AG04450 (cell line): ENCODE measurements around the gene LAPTM4A. TPM values are rescaled to one million over a fixed set of nuclear protein-coding genes. Genes with fewer than 3 reads are reported as not detected.

Experiments
- CTCF ChIA-PET: fragments of 300-600, 350-600 bp; formaldehyde crosslinking; extraction: SDS; loops from one replicate; lab custom pipeline; 2022; ENCODE audit warnings: antibody characterized with exemption, inconsistent platforms; lab: Charles Lee
- POLR2A ChIA-PET: fragments of 350-600 bp; formaldehyde crosslinking; extraction: SDS; loops from one replicate; lab custom pipeline; 2021; ENCODE audit warnings: antibody characterized with exemption, inconsistent platforms; lab: Yijun Ruan, JAX
- DNase-seq: peaks from one replicate; pipeline ENCODE4 v3.0.0-alpha.2; 2011; ENCODE audit warnings: low read depth, low spot score
- H3K27ac ChIP-seq: one replicate; pipeline ENCODE4 v1.5.1; 2012; ENCODE audit warnings: low read depth, low read length, control low read depth
- H3K27me3 ChIP-seq: one replicate; pipeline ENCODE4 v1.6.0; 2012; ENCODE audit warnings: low read length; ENCODE audit not compliant: control insufficient read depth, insufficient read depth
- H3K4me3 ChIP-seq: 2 replicates; pipeline ENCODE4 v1.5.1; 2011; ENCODE audit warnings: mild to moderate bottlenecking, low read depth, low read length, control low read depth
- H3K9me3 ChIP-seq: 2 replicates; pipeline ENCODE4 v1.5.1; 2012; ENCODE audit warnings: low read length; ENCODE audit not compliant: control insufficient read depth, insufficient read depth
- polyA plus RNA-seq: library from polyadenylated mRNA; depleted of rRNA; stranded (reverse); fragments of >200 nt; gene quantifications from 2 replicates; pipeline ENCODE4 v1.2.3, GENCODE V29; 2011
- TF ChIP-seq, protein P1 (sequence below): IDR thresholded peaks from 2 replicates; pipeline ENCODE4 v1.5.1; 2011; ENCODE audit warnings: low read depth, low read length, control low read depth, inconsistent platforms

The LAPTM4A gene
- polyA plus RNA-seq, 1 experiment, result 1,416 TPM

DNA sequence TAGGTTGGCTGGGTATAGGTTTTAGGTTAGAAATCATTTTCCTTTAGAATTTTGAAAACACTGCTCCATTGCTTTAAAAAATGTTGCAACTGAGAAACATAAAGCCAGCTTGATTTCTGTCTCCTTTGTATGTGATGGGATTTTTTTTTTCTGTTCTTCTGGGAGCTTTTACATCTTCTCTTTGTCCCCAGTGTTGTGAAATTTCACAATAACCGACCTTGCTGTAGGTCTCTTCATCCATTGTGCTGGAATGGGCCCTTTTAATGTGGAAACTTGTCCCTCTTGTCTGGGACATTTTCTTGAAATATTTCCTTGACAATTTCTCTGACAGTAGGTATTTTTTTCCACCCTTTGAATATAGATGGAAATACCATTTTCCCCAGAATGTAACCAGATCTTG is 44.0 kb upstream of the LAPTM4A start:
- no peak overlapping the region for H3K4me3 ChIP-seq
- H3K27ac ChIP-seq, result peak overlapping the region; percentile 25
- no peak for DNase-seq
- TF ChIP-seq, protein P1, sequence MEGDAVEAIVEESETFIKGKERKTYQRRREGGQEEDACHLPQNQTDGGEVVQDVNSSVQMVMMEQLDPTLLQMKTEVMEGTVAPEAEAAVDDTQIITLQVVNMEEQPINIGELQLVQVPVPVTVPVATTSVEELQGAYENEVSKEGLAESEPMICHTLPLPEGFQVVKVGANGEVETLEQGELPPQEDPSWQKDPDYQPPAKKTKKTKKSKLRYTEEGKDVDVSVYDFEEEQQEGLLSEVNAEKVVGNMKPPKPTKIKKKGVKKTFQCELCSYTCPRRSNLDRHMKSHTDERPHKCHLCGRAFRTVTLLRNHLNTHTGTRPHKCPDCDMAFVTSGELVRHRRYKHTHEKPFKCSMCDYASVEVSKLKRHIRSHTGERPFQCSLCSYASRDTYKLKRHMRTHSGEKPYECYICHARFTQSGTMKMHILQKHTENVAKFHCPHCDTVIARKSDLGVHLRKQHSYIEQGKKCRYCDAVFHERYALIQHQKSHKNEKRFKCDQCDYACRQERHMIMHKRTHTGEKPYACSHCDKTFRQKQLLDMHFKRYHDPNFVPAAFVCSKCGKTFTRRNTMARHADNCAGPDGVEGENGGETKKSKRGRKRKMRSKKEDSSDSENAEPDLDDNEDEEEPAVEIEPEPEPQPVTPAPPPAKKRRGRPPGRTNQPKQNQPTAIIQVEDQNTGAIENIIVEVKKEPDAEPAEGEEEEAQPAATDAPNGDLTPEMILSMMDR, result no peak
- H3K9me3 ChIP-seq, result no peaks in the 10 kb centered on the region
- ChIA-PET POLR2A (interaction anchor here (0.5 to 3.0 kb wide), 8 partner anchors 23 to 194 kb away, joined by 3 to 33 read pairs (median 6); partner anchors contain the start of genes LAPTM4A and TTC32), CTCF (interaction anchor here (1.3 to 3.2 kb wide), 8 partner anchors 11 to 140 kb away, joined by 3 to 91 read pairs (median 9); partner anchors contain the start of gene MATN3)
- no peaks in the 10 kb centered on the region for H3K27me3 ChIP-seq

DNA sequence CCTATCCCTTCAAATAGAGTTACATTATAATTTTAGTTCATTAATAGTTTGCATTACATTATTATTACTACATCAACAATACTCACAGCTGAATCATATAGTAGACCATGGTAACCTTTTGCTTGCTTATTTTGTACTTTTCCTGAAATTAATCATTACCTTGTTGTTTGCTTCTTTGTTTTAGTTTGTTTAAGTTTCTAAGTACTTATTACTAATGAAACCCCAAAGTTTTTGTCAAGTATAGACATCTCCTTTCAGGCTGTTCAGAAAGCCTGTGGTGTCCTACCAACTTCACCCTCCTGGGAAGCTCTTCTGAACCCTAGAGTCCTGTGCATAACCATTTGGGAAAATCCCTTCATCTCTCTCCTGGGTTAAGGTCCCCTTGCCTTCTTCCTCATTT is 43.5 kb upstream of the LAPTM4A start:
- Histone ChIP-seq H3K4me3 (no peak overlapping the region), H3K27ac (peak overlapping the region; percentile 25), H3K9me3 (no peaks in the 10 kb centered on the region), H3K27me3 (no peaks in the 10 kb centered on the region)
- ChIA-PET POLR2A (interaction anchor here (1.2 to 3.0 kb wide), 8 partner anchors 23 to 193 kb away, joined by 3 to 33 read pairs (median 9); partner anchors contain the start of genes LAPTM4A and TTC32), CTCF (interaction anchor here (0.7 to 3.2 kb wide), 13 partner anchors 12 to 148 kb away, joined by 3 to 91 read pairs (median 4); partner anchors contain the start of gene MATN3)
- TF ChIP-seq, protein P1, result no peak
- DNase-seq, result no peak

DNA sequence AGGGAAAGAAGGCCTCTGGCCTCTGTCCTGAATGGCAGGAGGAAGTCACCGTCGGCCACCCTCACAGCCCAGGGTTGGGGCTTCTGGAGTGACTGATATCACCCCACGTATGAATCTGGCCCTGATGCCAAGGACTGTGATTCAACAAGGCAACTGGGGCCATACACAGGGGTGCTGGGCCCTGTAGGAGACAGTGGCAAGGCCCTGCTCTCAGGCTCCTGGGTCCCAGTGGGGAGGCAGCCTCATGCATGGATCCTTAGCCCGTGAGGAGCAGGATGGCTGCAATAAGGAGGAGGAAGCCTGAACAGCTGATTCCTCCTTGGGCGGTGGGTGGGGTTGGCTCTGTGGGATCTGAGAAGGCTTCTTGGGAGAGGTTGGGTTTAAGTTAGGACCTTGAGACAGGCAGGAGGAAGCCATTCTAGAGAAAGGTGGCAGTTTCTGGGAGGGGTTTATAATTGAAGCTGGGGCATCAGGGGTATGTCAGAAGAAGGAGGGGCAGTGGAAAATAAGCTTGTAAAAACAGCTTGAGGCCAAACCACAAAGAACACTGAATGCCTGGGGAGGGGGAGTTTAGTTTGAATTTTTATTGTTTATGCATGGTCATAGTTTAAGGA is 42.8 kb upstream of the LAPTM4A start:
- no peaks in the 10 kb centered on the region for H3K9me3 ChIP-seq
- H3K27me3 ChIP-seq, result no peaks in the 10 kb centered on the region
- H3K27ac ChIP-seq, result peak overlapping the region; percentile 84
- ChIA-PET CTCF (interaction anchor here (0.7 to 3.2 kb wide), 20 partner anchors 12 to 673 kb away, joined by 3 to 91 read pairs (median 4); partner anchors contain the start of genes LAPTM4A and MATN3), POLR2A (interaction anchor here (0.7 to 3.0 kb wide), 8 partner anchors 14 to 79 kb away, joined by 3 to 33 read pairs (median 8); partner anchors contain the start of gene LAPTM4A)
- TF ChIP-seq, protein P1, result no peak
- no peak for DNase-seq
- H3K4me3 ChIP-seq, result no peak overlapping the region

DNA sequence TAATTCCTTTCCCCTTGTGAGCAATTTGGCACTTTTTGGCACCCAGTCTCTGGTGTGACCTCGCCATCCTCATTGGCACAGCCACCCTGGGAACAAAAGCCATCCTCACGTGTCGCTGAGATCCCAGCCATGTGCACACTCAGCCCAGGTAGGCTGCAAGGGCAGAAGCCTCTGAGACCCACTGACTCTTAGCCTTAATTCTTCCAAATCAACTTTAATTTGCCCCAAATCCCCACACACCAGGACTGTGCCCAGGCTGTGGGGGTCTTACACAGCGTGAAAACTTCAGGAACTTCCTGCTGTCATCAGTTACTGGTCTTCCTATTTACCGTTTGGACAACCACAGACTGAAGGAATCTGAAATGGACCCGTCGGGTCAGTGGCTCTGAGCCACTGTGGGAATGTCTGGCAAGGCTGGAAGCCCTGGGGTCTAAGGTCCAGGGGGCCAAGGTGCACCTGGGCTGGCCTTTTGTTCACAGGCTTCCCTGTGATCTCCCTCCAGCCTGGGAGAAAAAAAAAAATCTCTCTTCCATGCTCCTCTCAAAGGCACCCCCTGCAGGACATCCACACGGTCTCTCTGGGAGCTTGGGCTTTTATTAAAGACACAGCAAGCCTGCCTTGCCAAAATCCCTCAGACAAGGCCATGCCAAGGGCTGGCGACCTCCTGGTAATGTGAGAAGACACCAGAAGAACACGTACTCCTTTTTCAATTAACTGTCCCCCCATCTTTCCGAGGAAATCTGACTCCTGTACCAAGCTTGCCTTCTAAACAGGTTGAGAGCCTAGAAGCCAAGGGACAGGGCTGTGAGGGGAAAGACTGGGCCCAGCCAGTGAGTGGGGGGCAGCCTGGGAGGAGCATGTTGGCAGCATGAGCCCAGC is 42.1 kb upstream of the LAPTM4A start:
- POLR2A ChIA-PET, result interaction anchor here (0.6 to 3.0 kb wide), 6 partner anchors 23 to 225 kb away, joined by 3 to 33 read pairs (median 16); partner anchors contain the start of gene LAPTM4A
- Histone ChIP-seq H3K9me3 (no peaks in the 10 kb centered on the region), H3K27ac (peak overlapping the region; percentile 84), H3K27me3 (no peaks in the 10 kb centered on the region), H3K4me3 (no peak overlapping the region)
- DNase-seq, result peak; percentile 37
- CTCF ChIA-PET, result interaction anchor here (0.7 to 3.2 kb wide), 15 partner anchors 13 to 672 kb away, joined by 3 to 91 read pairs (median 5); partner anchors contain the start of genes LAPTM4A and MATN3
- TF ChIP-seq, protein P1, result peak; percentile 84
